Measurements from ENCODE around the gene UCK1. TPM values are rescaled to one million over a fixed set of nuclear protein-coding genes. Genes with fewer than 3 reads are reported as not detected.

The UCK1 gene
- 18.4 to 25.5 TPM (median 22.3 TPM) in 5 replicates for total RNA-seq (2022; extraction: Qiagen RNA extraction; ENCODE audit: low read depth)

DNA sequence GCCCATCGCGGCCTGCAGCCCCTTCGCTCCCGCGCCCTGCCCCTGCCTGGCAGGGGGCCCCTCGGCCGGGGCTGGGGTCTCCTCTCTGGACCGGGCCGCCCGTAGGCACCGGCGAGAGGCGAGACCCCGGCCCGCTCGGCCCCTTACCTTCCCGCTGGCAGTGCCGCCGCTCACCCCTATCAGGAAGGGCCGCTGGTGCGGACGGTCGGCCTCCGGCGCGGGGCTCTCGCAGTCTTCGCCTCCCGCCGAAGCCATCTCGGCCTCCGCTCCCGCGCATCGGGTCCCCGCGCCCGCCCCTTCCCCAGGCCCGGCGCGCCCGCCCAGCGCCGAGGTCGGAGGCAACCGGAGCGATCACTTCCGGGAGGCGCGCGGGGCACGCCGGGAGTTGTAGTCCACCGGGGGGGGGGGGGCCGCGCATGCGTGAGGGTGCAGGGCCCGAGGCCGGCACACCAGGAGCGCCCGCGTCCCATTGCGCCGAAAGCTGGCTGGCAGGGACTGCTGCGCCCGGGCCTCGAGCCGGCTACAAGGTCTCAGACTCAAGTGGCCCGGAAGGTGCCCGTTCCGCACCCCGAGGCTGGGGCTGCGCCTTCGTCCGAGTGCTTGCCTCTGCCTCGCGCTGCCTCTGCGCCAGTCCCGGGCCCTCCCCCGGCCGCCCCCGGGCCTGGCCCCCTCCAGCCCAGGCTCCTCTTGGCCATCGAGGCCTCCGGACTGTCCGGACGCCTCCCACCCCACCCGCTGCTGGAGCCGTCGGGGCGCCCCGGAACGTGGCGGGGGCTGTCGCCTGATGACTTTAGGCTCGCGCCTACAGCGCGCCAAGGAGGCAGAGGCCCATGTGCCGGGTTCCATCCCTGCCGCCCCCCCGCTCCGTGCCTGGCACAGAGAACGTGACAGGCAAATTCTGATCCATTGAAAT, at the start of gene UCK1:
UCK1 (minus strand) TSS at position 344 of the 913 bp plus-strand sequence; CDS start at position 255, 89 bp downstream.

DNA sequence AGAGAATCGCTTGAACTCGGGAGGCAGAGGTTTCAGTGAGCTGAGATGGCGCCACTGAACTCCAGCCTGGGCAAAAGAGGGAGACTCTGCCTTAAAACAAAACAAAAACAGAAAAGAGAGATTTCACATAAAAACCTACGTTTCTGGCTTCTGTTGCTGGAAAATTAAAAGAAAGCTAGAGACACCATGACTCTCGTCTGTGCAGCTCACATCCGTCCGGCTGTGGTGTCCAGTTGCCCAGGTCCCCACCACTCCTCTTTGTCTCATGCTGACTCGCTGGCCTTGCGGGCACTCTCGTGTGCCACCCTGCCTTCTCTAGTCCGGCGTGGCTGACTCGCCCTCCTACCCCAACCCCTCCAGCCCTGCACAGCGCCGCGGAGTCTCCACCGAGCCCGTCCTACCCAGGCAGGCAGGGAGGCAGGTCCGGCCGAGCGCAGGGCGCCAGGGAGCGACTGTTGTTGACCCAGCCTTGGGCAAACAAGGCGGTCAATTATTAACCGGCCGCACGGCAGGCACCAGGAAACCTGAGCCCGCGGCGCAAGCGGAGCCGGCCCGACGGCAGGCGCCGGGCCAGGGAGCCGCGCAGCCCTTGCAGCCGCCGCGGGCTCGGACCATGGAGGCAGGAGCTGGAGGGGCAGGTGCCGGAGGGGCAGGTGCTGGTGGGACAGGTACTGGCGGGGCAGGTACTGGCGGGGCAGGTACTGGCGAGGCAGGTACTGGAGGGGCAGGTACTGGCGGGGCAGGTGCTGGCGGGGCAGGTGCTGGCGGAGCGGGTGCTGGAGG, 14.1 kb upstream of the UCK1 start, which contains the start of gene PRRT1B:
PRRT1B (plus strand) TSS at position 521 of the 783 bp plus-strand sequence; CDS start at position 614, 93 bp downstream.

GRCh38 chr9:131502781-131503625, 28.1 kb downstream of the UCK1 start, which contains the start of gene POMT1:
Gene POMT1, plus strand, starts transcription at chr9:131502918. Its CDS starts 1,301 bp downstream, at chr9:131504219.

Other genes starting within 250 kb of the UCK1 start
- 0.05 TPM in 1 of 5 replicates, not detected in the others for gene PLPP7, start 241.5 kb downstream of the UCK1 start, total RNA-seq (2022; extraction: Qiagen RNA extraction; ENCODE audit: low read depth)
- 57.9 to 81.0 TPM (median 63.4 TPM) in 5 replicates for gene PRRC2B, start 137.2 kb downstream of the UCK1 start, total RNA-seq (2022; extraction: Qiagen RNA extraction; ENCODE audit: low read depth)
- 13.6 to 18.3 TPM (median 16.9 TPM) in 5 replicates for gene POMT1, start 28.3 kb downstream of the UCK1 start, total RNA-seq (2022; extraction: Qiagen RNA extraction; ENCODE audit: low read depth)
- gene PRRT1B, start 14.3 kb upstream of the UCK1 start, total RNA-seq (2022; extraction: Qiagen RNA extraction; ENCODE audit: low read depth) = 0.61 to 0.89 TPM (median 0.80 TPM) in 5 replicates
- 37.9 to 47.9 TPM (median 43.1 TPM) in 5 replicates for gene RAPGEF1, start 208.8 kb upstream of the UCK1 start, total RNA-seq (2022; extraction: Qiagen RNA extraction; ENCODE audit: low read depth)